Germinal center (tissue), 1 donor: ENCODE data around the gene LPCAT2.

Experiments
- DNase-seq: peaks from one replicate; pipeline ENCODE4 v3.0.0; 2012; ENCODE audit warnings: mixed read lengths, low spot score

LPCAT2 gene

DNA sequence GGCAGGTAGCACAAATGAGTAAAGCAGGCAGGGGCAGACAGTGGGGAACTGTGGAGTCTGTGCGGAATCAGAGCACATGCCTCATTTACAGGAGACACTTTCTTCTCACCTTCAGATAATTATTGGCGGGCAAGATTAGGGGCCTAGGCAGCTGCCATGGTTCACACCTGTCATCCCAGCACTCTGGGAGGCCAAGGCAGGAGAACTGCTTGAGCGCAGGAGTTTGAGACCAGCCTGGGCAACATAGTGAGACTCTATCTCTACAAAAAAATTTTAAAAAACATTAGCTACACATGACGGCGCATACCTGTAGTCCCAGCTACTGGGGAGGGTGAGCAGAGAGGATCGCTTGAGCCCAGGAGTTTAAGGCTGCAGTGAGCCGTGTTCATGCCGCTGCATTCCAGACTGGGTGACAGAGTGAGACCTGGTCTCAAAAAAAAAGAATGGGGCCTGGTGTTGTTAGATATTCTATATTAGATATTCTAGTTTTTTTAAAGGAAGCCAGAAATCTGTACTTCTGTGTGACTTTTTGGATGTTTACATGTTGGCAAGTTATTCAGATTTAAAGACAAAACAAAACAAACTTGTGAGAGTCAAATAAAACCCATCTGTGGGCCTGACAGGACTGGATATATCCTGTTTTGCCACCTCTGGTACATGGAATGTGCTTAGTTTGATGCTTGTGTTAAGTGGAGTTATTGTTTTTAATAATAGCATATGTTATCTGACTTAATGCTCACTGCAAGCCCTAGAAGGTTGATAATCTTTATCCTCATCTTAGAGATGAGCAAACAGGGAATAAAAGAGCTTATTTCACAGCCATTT is 4.9 kb upstream of the LPCAT2 start:
- DNase-seq, result no peak

DNA sequence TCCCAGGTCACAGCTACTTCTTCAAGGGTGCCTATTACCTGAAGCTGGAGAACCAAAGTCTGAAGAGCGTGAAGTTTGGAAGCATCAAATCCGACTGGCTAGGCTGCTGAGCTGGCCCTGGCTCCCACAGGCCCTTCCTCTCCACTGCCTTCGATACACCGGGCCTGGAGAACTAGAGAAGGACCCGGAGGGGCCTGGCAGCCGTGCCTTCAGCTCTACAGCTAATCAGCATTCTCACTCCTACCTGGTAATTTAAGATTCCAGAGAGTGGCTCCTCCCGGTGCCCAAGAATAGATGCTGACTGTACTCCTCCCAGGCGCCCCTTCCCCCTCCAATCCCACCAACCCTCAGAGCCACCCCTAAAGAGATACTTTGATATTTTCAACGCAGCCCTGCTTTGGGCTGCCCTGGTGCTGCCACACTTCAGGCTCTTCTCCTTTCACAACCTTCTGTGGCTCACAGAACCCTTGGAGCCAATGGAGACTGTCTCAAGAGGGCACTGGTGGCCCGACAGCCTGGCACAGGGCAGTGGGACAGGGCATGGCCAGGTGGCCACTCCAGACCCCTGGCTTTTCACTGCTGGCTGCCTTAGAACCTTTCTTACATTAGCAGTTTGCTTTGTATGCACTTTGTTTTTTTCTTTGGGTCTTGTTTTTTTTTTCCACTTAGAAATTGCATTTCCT is 3.4 kb upstream of the LPCAT2 start:
- no peak for DNase-seq

DNA sequence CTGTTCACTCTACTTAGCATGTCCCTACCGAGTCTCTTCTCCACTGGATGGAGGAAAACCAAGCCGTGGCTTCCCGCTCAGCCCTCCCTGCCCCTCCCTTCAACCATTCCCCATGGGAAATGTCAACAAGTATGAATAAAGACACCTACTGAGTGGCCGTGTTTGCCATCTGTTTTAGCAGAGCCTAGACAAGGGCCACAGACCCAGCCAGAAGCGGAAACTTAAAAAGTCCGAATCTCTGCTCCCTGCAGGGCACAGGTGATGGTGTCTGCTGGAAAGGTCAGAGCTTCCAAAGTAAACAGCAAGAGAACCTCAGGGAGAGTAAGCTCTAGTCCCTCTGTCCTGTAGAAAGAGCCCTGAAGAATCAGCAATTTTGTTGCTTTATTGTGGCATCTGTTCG is 2.8 kb upstream of the LPCAT2 start:
- DNase-seq, result no peak

DNA sequence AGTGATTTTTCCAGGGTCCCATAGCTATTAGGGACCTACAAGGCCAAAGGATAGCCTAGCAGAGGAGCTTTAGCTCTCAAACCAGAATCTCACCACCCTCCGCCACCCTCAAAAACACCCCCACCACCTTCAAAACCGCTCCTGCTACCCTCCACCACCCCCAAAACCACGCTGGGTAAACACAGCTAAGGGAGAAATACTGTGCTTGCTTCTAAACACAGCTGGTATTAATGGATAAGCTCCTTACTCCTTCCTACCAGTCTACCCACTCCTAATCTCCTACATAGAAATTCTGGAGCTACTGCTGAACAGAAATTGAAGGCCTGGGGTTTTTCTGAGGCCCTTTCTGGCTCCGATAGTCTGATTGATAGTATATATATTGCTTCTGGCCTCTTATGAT is 2.2 kb upstream of the LPCAT2 start:
- DNase-seq, result no peak

DNA sequence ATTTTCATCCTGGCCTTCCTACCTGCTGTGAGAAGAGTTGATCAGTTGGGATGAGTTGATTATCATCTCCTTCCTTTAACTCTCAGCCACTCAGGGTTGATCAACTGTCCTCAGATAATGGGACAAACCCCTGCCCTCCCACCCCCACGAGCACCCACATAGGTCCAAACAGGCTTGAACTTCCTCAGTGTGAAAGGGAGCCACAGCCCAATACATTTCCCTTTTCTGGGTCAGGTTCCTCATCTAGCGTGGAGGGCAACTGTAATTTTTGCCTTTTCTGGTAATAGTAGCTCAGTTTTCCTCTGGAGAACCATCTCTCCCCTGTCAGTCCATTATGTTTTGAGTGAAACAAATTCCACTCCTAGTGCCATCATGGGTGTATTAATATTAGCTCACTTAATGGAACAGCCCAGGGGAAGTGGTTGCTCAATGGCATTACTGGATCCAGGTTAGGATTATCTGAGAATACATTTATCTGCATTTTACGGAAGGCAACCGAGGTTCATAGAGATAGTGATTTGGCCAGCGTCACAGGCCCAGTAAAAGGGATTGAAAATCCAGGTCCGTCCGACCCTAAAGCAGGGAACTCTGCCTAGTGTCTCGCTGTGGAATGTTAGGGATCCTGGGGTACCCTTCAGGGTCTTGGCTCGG is 476 bp upstream of the LPCAT2 start:
- DNase-seq, result no peak

DNA sequence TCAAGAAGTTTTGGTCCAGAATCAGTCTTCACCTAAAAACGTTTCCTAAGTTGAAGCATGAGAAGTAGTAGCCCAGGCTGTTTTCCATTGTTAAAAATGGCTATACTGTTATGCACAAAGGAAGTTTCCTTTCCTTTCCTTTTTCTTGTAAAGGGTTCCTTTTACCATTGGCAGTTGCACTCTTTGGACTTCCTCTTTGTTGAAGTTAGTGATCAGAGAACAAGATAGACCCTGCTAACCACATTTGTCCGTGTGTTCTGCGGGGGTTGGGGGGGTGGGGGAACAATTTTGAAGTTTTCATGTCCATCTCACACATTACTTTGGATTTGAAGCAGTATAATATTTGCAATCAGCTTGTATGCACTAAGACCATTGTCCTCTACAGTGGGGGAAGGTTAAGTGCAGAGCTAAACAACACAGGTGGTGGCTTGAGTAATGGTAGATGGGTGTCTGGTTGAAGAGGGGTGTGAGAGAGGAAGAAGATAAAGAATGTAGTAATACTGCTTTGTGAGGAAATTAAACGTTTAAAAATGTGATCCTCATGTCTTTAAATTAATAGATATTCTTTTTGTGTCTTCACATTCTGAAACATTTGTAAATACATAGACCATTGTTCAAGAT is 1.4 kb downstream of the LPCAT2 start:
- DNase-seq, result no peak

DNA sequence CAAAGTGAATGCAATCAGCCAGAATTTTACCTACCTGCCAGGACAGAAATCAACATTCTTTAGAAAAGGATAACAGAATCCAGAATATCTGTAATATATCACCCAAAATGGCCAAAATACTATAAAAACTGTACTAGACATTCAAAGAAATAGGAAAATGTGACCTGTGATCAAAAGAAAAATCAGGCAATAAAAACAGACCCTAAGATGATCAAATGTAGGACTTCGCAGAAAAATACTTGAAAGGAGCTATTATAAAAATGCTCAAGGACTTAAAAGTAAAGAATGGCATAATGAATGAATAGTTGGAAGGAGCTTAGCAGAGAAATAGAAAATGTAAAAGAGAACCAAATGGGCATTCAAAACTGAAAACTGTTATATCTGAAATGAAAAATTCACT is 4.1 kb downstream of the LPCAT2 start:
- no peak for DNase-seq

DNA sequence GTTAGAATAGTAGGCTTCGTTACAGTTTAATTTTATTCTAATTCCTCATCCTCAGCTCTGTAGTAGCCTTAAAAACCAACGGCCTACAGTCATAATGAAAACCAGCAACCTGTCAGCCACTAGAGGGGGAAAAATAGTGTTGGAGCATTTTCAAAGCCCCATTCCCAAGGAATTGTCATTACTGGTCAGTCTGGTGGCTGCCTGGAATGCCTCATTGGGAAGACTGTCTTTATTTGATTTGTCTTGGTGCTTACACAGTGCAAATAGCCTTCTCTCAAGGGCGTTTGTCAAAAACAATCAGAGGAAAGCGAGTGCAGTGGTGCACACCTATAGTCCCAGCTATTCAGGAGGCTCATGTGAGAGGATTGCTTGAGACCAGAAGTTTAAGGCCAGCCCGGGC is 4.7 kb downstream of the LPCAT2 start:
- DNase-seq, result no peak

DNA sequence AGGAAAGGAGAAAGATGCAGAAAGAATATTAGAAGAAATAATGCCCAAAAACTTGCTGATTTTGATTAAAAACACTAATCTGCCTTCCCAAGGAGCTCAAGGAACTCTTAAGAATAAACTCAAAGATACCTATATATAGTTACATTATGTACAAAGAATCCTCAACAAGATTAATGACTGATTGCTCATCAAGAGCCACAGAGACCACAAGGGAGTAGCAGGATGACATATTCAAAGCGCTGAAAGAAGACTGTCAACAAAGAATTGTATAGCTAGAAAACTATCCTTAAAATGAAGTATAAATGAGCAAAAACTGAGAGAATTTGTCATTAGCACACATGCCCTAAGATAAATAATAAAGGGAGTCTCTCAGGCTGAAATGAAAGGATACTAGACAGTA is 6.2 kb downstream of the LPCAT2 start:
- DNase-seq, result no peak

DNA sequence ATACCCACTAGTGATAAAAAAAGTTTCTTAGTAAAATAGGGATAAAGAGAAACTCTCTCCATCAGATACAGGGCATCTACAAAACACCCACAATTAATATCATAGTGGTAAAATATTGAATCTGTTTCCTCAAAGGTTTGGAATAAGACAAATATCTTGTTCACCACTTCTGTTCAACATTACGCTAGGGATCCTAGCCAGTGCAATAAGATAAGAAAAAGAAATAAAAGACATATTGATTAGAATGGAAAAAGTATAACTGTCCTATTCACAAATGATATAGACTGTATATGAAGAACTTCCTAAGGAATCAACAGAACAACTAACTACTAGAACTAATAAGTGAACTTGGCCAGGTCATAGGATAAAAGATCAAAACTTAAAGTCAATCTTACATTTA is 12.9 kb downstream of the LPCAT2 start:
- DNase-seq, result no peak

DNA sequence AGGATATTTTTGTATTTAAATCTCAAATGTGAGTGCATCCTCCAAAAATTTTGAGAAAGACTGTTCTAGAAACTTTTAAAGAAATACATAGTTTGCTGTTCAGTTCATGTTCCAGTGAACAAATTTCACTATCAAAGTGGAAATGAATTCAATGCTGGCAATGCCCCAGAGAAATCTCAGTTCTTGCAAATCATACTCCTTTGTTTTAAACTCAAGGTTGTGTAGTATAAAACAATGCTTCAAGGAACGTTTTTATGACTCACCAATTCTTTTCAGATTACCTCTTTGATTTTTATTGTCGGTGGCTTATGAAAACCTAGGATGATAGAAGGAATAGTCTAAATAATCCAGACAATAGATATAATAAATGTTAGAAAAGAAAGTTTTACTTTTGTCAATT is 17.6 kb downstream of the LPCAT2 start:
- no peak for DNase-seq

DNA sequence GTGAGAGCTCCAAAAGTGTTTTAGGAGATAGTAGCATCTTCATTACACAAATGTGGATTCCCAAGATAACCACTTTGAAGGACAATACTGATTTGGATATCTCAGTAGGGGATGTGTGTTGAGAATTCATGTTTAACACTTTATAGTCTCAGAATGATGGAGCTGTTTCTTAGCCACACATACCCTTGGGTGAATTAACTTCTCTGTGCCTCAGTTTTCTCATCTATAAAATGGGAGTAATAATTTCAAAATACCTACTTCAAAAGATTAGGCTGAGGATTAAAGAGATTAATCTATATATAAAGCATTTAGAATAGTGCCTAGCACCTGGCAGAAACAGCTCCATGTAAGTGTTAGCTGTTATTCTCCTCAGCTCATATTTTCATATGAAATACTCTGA is 19.0 kb downstream of the LPCAT2 start:
- DNase-seq, result no peak

DNA sequence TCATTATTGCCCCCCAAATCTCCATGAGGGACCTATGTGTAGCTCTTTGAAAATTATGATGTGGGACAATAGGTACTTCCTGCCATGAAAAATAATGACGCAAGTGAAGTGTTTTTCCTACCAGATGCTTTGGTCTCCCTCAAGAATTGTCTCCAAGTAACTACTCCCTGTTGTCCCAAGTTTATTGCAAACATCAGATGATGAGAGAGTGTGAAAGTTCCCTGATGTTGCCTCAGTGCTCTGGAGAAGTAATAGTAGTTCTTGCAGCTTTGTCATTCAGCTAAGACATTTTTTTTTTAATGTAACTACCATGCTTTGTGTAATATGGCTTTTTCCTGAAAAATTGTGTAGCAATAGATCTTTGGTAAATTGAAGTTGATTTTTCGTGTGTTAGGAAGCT is 20.1 kb downstream of the LPCAT2 start:
- DNase-seq, result no peak

DNA sequence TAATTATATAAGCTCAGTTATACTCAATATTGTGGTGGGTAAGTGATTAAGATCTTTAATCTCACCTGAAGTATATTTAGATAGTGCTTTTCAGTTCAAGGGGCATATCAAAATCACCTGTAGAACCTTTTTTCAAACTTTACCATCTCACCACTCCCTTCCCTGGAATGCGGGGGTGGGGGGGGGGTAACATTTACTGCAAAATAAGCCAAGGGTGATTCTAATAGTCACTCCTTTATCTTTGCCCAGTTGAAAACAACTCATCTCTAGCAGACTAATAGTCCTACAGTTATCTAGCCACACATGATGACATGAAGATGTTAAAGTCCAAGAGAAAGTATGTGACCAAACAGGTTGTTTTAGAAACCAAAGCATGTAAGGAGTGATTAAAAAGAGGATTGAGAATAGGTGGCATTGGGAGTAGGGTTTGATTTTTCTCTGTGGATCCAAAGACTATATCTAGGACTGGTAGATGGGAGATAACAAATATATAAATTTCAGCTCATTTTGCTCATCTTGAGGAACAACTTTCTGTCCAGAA is 21.5 kb downstream of the LPCAT2 start:
- DNase-seq, result no peak

DNA sequence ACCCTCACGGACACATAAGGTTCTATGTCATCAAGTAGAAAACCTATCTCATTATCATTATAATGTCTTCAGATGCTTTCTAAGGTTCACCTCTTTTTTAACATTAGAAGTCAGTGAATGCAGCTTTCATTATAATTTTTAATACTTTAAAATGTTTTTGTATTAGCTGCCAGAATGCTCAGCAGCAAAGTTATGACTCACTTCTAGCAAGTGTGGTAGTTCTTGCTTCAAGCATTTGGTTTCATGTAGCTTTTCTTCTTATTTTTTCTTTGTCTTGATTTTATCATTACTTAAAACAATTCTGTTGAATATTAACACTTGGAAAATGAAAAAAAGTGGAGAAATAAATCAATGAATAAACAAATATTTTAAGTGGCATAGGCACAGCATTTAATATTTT is 23.4 kb downstream of the LPCAT2 start:
- no peak for DNase-seq

DNA sequence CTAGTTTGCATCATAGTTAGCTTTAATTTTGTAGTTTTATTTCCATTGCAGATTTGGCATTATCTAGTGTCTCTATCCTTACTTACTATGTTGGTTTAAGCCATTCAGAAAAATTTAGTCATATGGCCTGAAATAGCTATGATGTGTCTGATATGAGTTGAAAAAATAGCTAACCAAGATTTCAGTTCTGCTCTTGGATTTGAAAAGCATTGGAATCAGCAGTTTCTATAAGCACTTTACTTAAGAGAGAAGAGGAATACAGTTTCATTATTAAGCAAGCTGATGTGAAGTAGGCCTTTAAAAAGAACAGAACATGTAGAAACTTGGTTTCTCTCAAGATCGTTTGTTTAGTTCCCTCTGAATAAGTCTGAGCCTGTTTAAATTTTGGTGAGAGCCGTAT is 25.9 kb downstream of the LPCAT2 start:
- DNase-seq, result no peak

DNA sequence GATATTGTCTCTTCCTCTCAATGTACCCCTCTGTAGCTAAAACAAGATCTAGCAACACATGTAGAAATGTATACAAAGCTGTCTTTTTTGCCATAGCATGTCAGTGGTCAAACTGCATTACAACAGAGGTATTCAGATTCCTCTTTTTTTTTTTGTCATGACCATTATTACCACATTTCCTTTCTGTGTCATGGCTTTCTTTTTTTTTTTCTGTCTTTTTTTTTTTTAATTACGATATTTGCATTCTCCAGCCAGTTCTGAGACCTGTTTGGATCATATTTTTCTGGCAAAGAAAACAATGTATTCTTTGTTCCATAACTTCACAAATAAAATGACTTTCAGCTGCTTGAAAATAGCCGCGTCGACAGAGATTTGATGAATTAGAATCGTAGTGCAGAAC is 30.2 kb downstream of the LPCAT2 start:
- no peak for DNase-seq

DNA sequence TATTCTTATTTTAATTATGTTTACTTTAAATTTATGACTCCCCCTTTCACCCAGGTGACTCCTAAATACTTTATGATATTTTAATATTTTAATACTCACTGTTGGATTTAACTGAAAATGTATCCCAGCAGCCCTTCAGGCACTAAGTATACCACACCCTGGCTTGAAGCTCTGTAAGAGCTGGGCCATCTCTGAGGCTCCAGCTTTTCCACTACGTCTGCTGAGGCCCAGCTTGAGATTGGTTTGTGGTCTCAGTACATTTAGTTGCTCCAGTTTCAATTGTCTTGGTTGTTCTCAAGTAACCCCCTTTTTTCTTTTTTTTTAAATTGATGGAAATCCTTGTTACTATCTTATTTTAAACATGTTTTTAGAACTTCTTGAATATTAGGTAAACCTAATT is 30.6 kb downstream of the LPCAT2 start:
- no peak for DNase-seq

DNA sequence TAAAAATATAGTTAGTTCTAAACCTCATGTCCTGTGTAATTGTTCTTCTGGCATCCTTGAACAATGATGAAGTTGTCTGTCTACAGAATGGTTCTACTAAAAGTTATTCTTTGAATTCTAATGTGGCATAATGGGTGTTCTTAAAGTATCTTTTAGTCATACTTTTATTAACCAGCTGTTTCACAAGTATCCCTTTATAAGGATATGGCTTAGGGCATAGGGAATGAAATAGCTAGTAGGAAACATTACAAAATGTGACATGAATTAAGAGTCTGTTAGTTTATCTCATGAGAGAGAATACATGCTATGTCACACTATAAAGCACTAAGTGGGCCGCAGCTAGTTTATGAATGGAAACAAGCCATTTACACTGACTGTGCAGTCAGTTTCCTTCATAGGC is 31.3 kb downstream of the LPCAT2 start:
- no peak for DNase-seq

DNA sequence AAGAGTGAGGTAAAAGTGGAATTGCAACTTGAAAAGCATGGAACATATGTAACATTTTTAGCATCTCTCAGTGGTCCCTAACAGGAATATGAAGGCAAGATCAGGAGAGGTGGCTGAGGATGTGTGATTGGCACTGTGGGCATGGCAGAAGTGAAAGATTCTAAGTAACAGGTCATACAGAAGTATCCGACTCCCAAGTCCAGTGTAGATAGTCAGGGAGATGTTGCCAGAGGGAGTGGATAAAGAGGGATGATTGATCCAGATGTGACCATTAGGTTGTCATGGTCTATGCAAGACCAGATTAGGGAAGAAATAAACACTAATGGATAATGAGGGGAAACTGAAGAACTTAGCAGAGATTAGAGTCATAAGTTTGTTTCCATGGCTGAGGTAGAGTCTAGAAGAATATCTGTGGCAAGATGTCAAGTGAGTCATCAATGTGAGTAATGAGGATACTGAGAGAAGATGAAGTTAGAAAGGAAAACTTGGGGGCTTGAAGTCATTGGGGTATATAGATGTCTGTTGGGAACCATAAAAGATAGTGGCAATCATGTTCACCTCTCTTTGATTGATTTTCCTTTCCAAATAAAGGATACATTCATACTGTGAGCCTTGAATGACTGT is 33.7 kb downstream of the LPCAT2 start:
- no peak for DNase-seq

DNA sequence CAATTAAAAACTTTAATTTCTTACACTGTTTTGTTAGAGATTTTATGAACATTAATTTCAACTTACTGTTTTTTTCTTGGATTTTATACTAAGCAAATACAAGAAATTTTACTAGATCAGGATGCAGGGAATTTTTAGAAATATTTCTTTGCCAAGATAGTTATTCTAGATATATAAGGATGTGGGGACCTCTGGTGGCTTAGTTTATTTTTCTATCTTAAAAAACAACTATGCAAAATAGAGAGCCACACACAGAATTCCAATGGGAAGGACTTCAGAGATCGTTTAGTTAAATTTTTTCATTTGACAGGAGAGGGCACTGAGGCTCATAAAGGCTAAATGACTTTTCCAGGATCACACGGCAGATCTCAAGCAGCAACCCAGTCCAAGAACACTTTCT is 34.6 kb downstream of the LPCAT2 start:
- DNase-seq, result no peak

DNA sequence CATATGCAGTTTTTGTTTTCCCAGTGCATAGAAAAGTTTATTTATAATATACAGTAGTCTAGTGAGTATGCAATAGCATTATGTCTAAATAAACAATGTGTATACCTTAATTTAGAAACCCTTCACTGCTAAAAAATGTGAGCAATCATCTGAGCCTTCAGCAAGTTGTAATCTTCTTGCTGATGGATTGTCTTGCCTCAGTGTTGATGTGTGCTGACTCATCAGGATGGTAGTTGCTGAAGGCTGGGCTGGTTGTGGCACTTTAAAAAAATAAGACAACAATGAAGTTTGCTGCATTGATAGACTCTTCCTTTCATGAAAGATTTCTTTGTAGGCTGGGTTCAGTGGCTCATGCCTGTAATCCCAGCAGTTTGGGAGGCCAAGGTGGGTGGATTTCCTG is 43.7 kb downstream of the LPCAT2 start:
- no peak for DNase-seq
